GM23338 (cell line): ENCODE data around the gene ADAM8. TPM values are rescaled to one million over a fixed set of nuclear protein-coding genes. Genes with fewer than 3 reads are reported as not detected.

ENCODE experiments used
- ATAC-seq: fragments of 200-7000 bp; cut with Tn5 transposase; 3 replicates; pipeline ENCODE4 v1.9.1; 2020
- DNase-seq: peaks from one replicate; pipeline ENCODE4 v3.0.0-alpha.2; 2015; ENCODE audit warnings: low spot score
- H2AFZ ChIP-seq: fragments of 200-600 bp; sonication (generic); 2 replicates; pipeline ENCODE4 v1.8.0; 2016; ENCODE audit warnings: antibody characterized with exemption, mild to moderate bottlenecking, moderate library complexity
- H3F3A ChIP-seq: fragments of 200-600 bp; sonication (generic); replicated peaks from 2 replicates; pipeline ENCODE4 v1.8.0; 2017; ENCODE audit warnings: antibody characterized with exemption, mixed run types, low read depth
- H3K27ac ChIP-seq: fragments of 200-600 bp; sonication (generic); 2 replicates; pipeline ENCODE4 v1.6.1; 2016; ENCODE audit warnings: low read depth
- H3K27me3 ChIP-seq: fragments of 200-600 bp; sonication (generic); 2 replicates; pipeline ENCODE4 v1.8.0; 2016; ENCODE audit warnings: mild to moderate bottlenecking, mixed run types, moderate library complexity; ENCODE audit not compliant: insufficient read depth
- H3K36me3 ChIP-seq: fragments of 200-600 bp; sonication (generic); 2 replicates; pipeline ENCODE4 v1.8.0; 2016; ENCODE audit warnings: mild to moderate bottlenecking; ENCODE audit not compliant: insufficient read depth
- H3K4me1 ChIP-seq: fragments of 200-600 bp; sonication (generic); 2 replicates; pipeline ENCODE4 v1.8.0; 2016; ENCODE audit warnings: mild to moderate bottlenecking, moderate library complexity; ENCODE audit not compliant: insufficient read depth
- H3K4me2 ChIP-seq: fragments of 200-600 bp; sonication (generic); 2 replicates; pipeline ENCODE4 v1.7.1; 2017; ENCODE audit warnings: mixed run types
- H3K4me3 ChIP-seq: fragments of 200-600 bp; sonication (generic); 2 replicates; pipeline ENCODE4 v1.6.1; 2016; ENCODE audit warnings: mixed run types
- H3K79me2 ChIP-seq: fragments of 200-600 bp; sonication (generic); replicated peaks from 2 replicates; pipeline ENCODE4 v1.8.0; 2017; ENCODE audit warnings: mild to moderate bottlenecking; ENCODE audit not compliant: insufficient read depth
- H3K9me2 ChIP-seq: fragments of 200-600 bp; sonication (generic); 2 replicates; pipeline ENCODE4 v1.8.0; 2017; ENCODE audit not compliant: insufficient read depth
- H4K20me1 ChIP-seq: fragments of 200-600 bp; sonication (generic); replicated peaks from 2 replicates; pipeline ENCODE4 v1.8.0; 2017; ENCODE audit warnings: mild to moderate bottlenecking; ENCODE audit not compliant: insufficient read depth
- H3K27ac Mint-ChIP-seq: 2 replicates; pipeline ENCODE4 v1.8.0; 2020; ENCODE audit warnings: inconsistent platforms, mild to moderate bottlenecking, moderate library complexity, mixed read lengths
- H3K27me3 Mint-ChIP-seq: 3 replicates; pipeline ENCODE4 v1.8.0; 2022; ENCODE audit warnings: low read depth, mild to moderate bottlenecking, moderate library complexity, mixed read lengths, inconsistent platforms; ENCODE audit not compliant: insufficient read depth, poor library complexity
- H3K36me3 Mint-ChIP-seq: 3 replicates; pipeline ENCODE4 v1.8.0; 2021; ENCODE audit warnings: low read depth, mild to moderate bottlenecking, inconsistent platforms, moderate library complexity, mixed read lengths
- H3K4me1 Mint-ChIP-seq: 3 replicates; pipeline ENCODE4 v1.8.0; 2020; ENCODE audit warnings: mild to moderate bottlenecking, inconsistent platforms, mixed read lengths
- H3K4me3 Mint-ChIP-seq: 3 replicates; pipeline ENCODE4 v1.8.0; 2021; ENCODE audit warnings: moderate library complexity, mild to moderate bottlenecking, inconsistent platforms, mixed read lengths
- H3K9me3 Mint-ChIP-seq: 3 replicates; pipeline ENCODE4 v1.8.0; 2020; ENCODE audit warnings: moderate library complexity, mild to moderate bottlenecking, inconsistent platforms, mixed read lengths
- CREB1 ChIP-seq: fragments of 250-450 bp; sonication (Bioruptor Pico); IDR thresholded peaks from 2 replicates; pipeline ENCODE4 v1.5.0; 2020; ENCODE audit warnings: low read depth, mild to moderate bottlenecking, moderate library complexity
- CTCF ChIP-seq, 2 experiments: fragments of 200-600 bp in 1 of 2; sonication (generic) in 1 of 2; conservative IDR thresholded peaks; 2 replicates each; pipeline versions ENCODE4 v1.5.1 to v1.6.1; 2016 to 2017; ENCODE audit warnings: antibody characterized with exemption in 2 of 2, low read depth in 2 of 2, mild to moderate bottlenecking in 2 of 2, moderate library complexity in 1 of 2
- ETS1 ChIP-seq: IDR thresholded peaks from 2 replicates; pipeline ENCODE4 v1.6.1; 2016; ENCODE audit warnings: antibody characterized with exemption
- EZH2 ChIP-seq: fragments of 200-600 bp; sonication (generic); IDR thresholded peaks from one replicate; pipeline ENCODE4 v1.8.0; 2017; ENCODE audit warnings: antibody characterized with exemption, mild to moderate bottlenecking, low read depth; ENCODE audit not compliant: unreplicated experiment
- EZH2phosphoT487 ChIP-seq: fragments of 200-600 bp; sonication (generic); IDR thresholded peaks from one replicate; pipeline ENCODE4 v1.8.1; 2018; ENCODE audit warnings: antibody characterized with exemption; ENCODE audit not compliant: unreplicated experiment
- JUNB ChIP-seq: IDR thresholded peaks from one replicate; pipeline ENCODE4 v1.6.1; 2016; ENCODE audit warnings: antibody characterized with exemption; ENCODE audit not compliant: unreplicated experiment
- NANOG ChIP-seq: IDR thresholded peaks from 2 replicates; pipeline ENCODE4 v1.6.1; 2016; ENCODE audit warnings: antibody characterized with exemption, borderline replicate concordance
- POLR2AphosphoS5 ChIP-seq: IDR thresholded peaks from 2 replicates; pipeline ENCODE4 v1.6.1; 2016; ENCODE audit warnings: antibody characterized with exemption, low read depth
- REST ChIP-seq: IDR thresholded peaks from one replicate; pipeline ENCODE4 v1.6.1; 2018; ENCODE audit warnings: antibody characterized with exemption; ENCODE audit not compliant: unreplicated experiment
- STAT1 ChIP-seq: IDR thresholded peaks from one replicate; pipeline ENCODE4 v1.6.1; 2016; ENCODE audit warnings: antibody characterized with exemption; ENCODE audit not compliant: unreplicated experiment
- ZNF114 ChIP-seq: fragments of 250-450 bp; sonication (Bioruptor Pico); IDR thresholded peaks from 2 replicates; pipeline ENCODE4 v1.5.0; 2020; ENCODE audit warnings: mild to moderate bottlenecking, moderate library complexity
- ZNF331 ChIP-seq: fragments of 250-450 bp; sonication (Bioruptor Pico); IDR thresholded peaks from 2 replicates; pipeline ENCODE4 v1.5.0; 2020; ENCODE audit warnings: low read depth, mild to moderate bottlenecking, moderate library complexity
- ZNF462 ChIP-seq: fragments of 250-450 bp; sonication (Bioruptor Pico); IDR thresholded peaks from 2 replicates; pipeline ENCODE4 v1.5.0; 2020; ENCODE audit warnings: mild to moderate bottlenecking, moderate library complexity
- polyA plus RNA-seq: library from polyadenylated mRNA; unstranded; fragments of >200 nt; fragmentation: Nextera tagmentation; extraction: Ambion mirVana; gene quantifications from 2 replicates; pipeline ENCODE4 v1.2.1, GENCODE V29; 2016
- total RNA-seq: library from RNA; depleted of rRNA; stranded (reverse); fragments of >200 nt; shearing (Covaris generic); gene quantifications from 2 replicates; pipeline ENCODE4 v1.2.3, GENCODE V29; 2014

The ADAM8 gene
- total and polyA plus RNA-seq, 2 experiments from 2014 or later: 1.9 to 5.5 TPM

GRCh38 chr10:133308421-133309099 lies 31.9 kb upstream of the ADAM8 start, which contains the start of the genes TUBGCP2 and ZNF511:
Gene TUBGCP2 (minus strand): TSS chr10:133308872. CDS start chr10:133302941, 5,931 bp downstream.
Gene ZNF511 (plus strand): TSS chr10:133308914. CDS start chr10:133308944, 30 bp downstream.
- H4K20me1 ChIP-seq: peaks cover 24% of the 10 kb centered on the region
- H3K27ac Mint-ChIP-seq: peak within 1 kb of the TSS; percentile 93
- H3K27ac ChIP-seq: peak within 1 kb of the TSS; percentile 88
- peak within 1 kb of the TSS; percentile 100 for H3K4me2 ChIP-seq
- H3K36me3 ChIP-seq: peaks cover 5% of the 10 kb centered on the region; the same call in 1 of the 2 replicates
- H3K4me3 ChIP-seq: peak within 1 kb of the TSS; percentile 98
- H3K4me3 Mint-ChIP-seq: peak within 1 kb of the TSS; percentile 97
- H3K4me1 Mint-ChIP-seq: peaks cover 4% of the 10 kb centered on the region
- no peak within 1 kb of the TSS for H2AFZ ChIP-seq
- no peak for TF ChIP-seq ZNF331 (CRISPR knock-in tag)
- TF ChIP-seq JUNB: no peak
- TF ChIP-seq POLR2AphosphoS5: peak; percentile 62
- TF ChIP-seq EZH2phosphoT487: no peak
- no peak for TF ChIP-seq STAT1
- peak; percentile 98 for TF ChIP-seq CREB1 (CRISPR knock-in tag)
- no peak for TF ChIP-seq ZNF462 (CRISPR knock-in tag)
- TF ChIP-seq ZNF114: no peak
- TF ChIP-seq ETS1: peak; percentile 69
- no peak for TF ChIP-seq REST
- no peak for TF ChIP-seq EZH2
- TF ChIP-seq CTCF (conservative IDR thresholded peaks at IDR 0.05; ENCODE audit: low read depth in 2 of 2): 0 out of 4 replicates have a peak, but pooled peaks of 1 of the 2 experiments have one; percentile 19
- TF ChIP-seq NANOG: no peak
- H3K36me3 Mint-ChIP-seq: peaks cover 22% of the 10 kb centered on the region
- H3K4me1 ChIP-seq: peaks cover 10% of the 10 kb centered on the region; the same call in 1 of the 2 replicates
- DNase-seq: peak; percentile 81
- H3K9me2 ChIP-seq: no peaks in the 10 kb centered on the region
- ATAC-seq: peak; percentile 79
- no peaks in the 10 kb centered on the region for H3K27me3 ChIP-seq
- H3K27me3 Mint-ChIP-seq: peaks cover 6% of the 10 kb centered on the region
- H3F3A ChIP-seq: peaks cover 18% of the 10 kb centered on the region
- H3K79me2 ChIP-seq: peaks cover 43% of the 10 kb centered on the region
- H3K9me3 Mint-ChIP-seq: peaks cover 2% of the 10 kb centered on the region; the same call in 2 of the 3 replicates
